Keratinocyte (primary cell): ENCODE results near the gene PIEZO1. TPM values are rescaled to one million over a fixed set of nuclear protein-coding genes. Genes with fewer than 3 reads are reported as not detected.

Source experiments
- DNase-seq: peaks from one replicate; pipeline ENCODE4 v3.0.0-alpha.2; 2011; ENCODE audit warnings: low read depth, missing footprints, low spot score
- FAIRE-seq: peaks from 2 replicates; lab custom pipeline; 2011; peaks lifted over from hg19 to GRCh38; lab: Jason Lieb, UNC
- H2AFZ ChIP-seq: 2 replicates; pipeline ENCODE4 v1.6.0; 2012; ENCODE audit warnings: low read length, control low read depth, inconsistent platforms; ENCODE audit not compliant: control insufficient read depth
- H3K27ac ChIP-seq: 2 replicates; pipeline ENCODE4 v1.5.1; 2011; ENCODE audit warnings: low read length; ENCODE audit not compliant: control insufficient read depth, insufficient read depth
- H3K27me3 ChIP-seq: 3 replicates; pipeline ENCODE4 v1.6.0; 2011; ENCODE audit warnings: low read length; ENCODE audit not compliant: control insufficient read depth, insufficient read depth; ENCODE audit errors: extremely low read depth
- H3K36me3 ChIP-seq, 2 experiments: 2 replicates in 1 of 2; 3 replicates in 1 of 2; pipeline ENCODE4 v1.5.1; 2011; ENCODE audit warnings: low read length in 2 of 2, mild to moderate bottlenecking in 1 of 2; ENCODE audit not compliant: control insufficient read depth in 2 of 2, insufficient read depth in 2 of 2; ENCODE audit errors: extremely low read depth in 1 of 2
- H3K4me1 ChIP-seq: 3 replicates; pipeline ENCODE4 v1.5.1; 2011; ENCODE audit warnings: low read length; ENCODE audit not compliant: control insufficient read depth, insufficient read depth; ENCODE audit errors: extremely low read depth
- H3K4me2 ChIP-seq: 3 replicates; pipeline ENCODE4 v1.6.0; 2011; ENCODE audit warnings: low read depth, low read length; ENCODE audit not compliant: control insufficient read depth, insufficient read depth; ENCODE audit errors: extremely low read depth
- H3K4me3 ChIP-seq, 3 experiments: fragments of 200-600 bp in 1 of 3; sonication (generic) in 1 of 3; 2 replicates in 2 of 3; 3 replicates in 1 of 3; pipeline ENCODE4 v1.5.1; 2011 to 2016; ENCODE audit warnings: low read length in 3 of 3, mild to moderate bottlenecking in 3 of 3, control low read depth in 2 of 3, inconsistent platforms in 1 of 3, low read depth in 1 of 3, mixed read lengths in 1 of 3, mixed run types in 1 of 3, moderate library complexity in 1 of 3; ENCODE audit not compliant: control insufficient read depth in 2 of 3, insufficient read depth in 2 of 3; ENCODE audit errors: extremely low read depth in 1 of 3
- H3K79me2 ChIP-seq: 2 replicates; pipeline ENCODE4 v1.6.0; 2012; ENCODE audit warnings: low read length; ENCODE audit not compliant: control insufficient read depth, insufficient read depth
- H3K9ac ChIP-seq: 3 replicates; pipeline ENCODE4 v1.6.0; 2011; ENCODE audit warnings: low read length; ENCODE audit not compliant: control insufficient read depth, insufficient read depth; ENCODE audit errors: extremely low read depth
- H3K9me1 ChIP-seq: 3 replicates; pipeline ENCODE4 v1.6.0; 2011; ENCODE audit warnings: low read length; ENCODE audit not compliant: control insufficient read depth, insufficient read depth; ENCODE audit errors: extremely low read depth
- H3K9me3 ChIP-seq: 2 replicates; pipeline ENCODE4 v1.5.1; 2012; ENCODE audit warnings: low read depth, low read length; ENCODE audit not compliant: control insufficient read depth
- H4K20me1 ChIP-seq: 3 replicates; pipeline ENCODE4 v1.6.0; 2011; ENCODE audit warnings: low read length; ENCODE audit not compliant: control insufficient read depth, insufficient read depth; ENCODE audit errors: extremely low read depth
- CTCF ChIP-seq, 3 experiments: IDR thresholded peaks in 1 of 3; conservative IDR thresholded peaks in 1 of 3; optimal IDR thresholded peaks in 1 of 3; 2 replicates in 2 of 3; 3 replicates in 1 of 3; pipeline versions ENCODE3 to v1.5.1; 2011; ENCODE audit warnings: low read length in 3 of 3, mild to moderate bottlenecking in 3 of 3, moderate library complexity in 2 of 3, control low read depth in 1 of 3, inconsistent platforms in 1 of 3; ENCODE audit not compliant: insufficient read depth in 2 of 3; ENCODE audit errors: extremely low read depth in 1 of 3
- EZH2 ChIP-seq: IDR thresholded peaks from one replicate; pipeline ENCODE4 v1.6.1; 2012; ENCODE audit warnings: inconsistent platforms, mild to moderate bottlenecking, low read length, moderate library complexity
- dilution Hi-C: fragments of 300-500 bp; cut with MboI; formaldehyde crosslinking; loops from one replicate; pipeline ENCODE4 v1.7.0; 2020; ENCODE audit warnings: low sequenced_read_pairs; ENCODE audit not compliant: extremely low pct_ligation_motif_present
- polyA plus RNA-seq, 5 experiments: library from polyadenylated mRNA; depleted of rRNA in 3 of 5; stranded (reverse) in 3 of 5; stranded (forward) in 1 of 5; unstranded in 1 of 5; fragments of >200 nt; gene quantifications; 1 replicate in 1 of 5; 2 replicates in 3 of 5; 3 replicates in 1 of 5; pipeline versions ENCODE4 v1.2.1 to v1.2.3, GENCODE V29; 2011 to 2012; ENCODE audit warnings: missing spikeins in 2 of 5, low read depth in 1 of 5, low replicate concordance in 1 of 5

Gene PIEZO1
- polyA plus RNA-seq, 1 donor (not counting 4 experiments of a cell fraction or from before 2014, with no cell fraction given) = 62.8 TPM

GRCh38 chr16:88720396-88720970 lies 64.5 kb downstream of the PIEZO1 start:
- DNase-seq = no peak
- Histone ChIP-seq H3K36me3 (peaks cover 63 to 66% of the 10 kb centered on the region in 2 experiments), H3K9me3 (no peaks in the 10 kb centered on the region), H4K20me1 (peaks cover 3% of the 10 kb centered on the region), H3K4me2 (no peak overlapping the region), H3K9ac (no peak overlapping the region), H3K9me1 (no peaks in the 10 kb centered on the region), H3K79me2 (no peaks in the 10 kb centered on the region), H3K27ac (no peak overlapping the region), H3K4me1 (no peaks in the 10 kb centered on the region), H2AFZ (no peak overlapping the region), H3K27me3 (no peaks in the 10 kb centered on the region), H3K4me3 (no peak overlapping the region)
- no peak for TF ChIP-seq CTCF (optimal IDR thresholded peaks at IDR 0.05 in 1 of 3, IDR thresholded peaks at IDR 0.05 in 1 of 3, conservative IDR thresholded peaks at IDR 0.05 in 1 of 3; ENCODE audit: extremely low read depth in 1 of 3, insufficient read depth in 2 of 3, low read length in 3 of 3)
- no peak for TF ChIP-seq EZH2
- dilution Hi-C loops = no loop called here
- FAIRE-seq = no peak

GRCh38 chr16:88719933-88720296 lies 65.1 kb downstream of the PIEZO1 start:
- Histone ChIP-seq H4K20me1 (peaks cover 3% of the 10 kb centered on the region), H2AFZ (no peak overlapping the region), H3K36me3 (peaks cover 64 to 66% of the 10 kb centered on the region in 2 experiments), H3K79me2 (no peaks in the 10 kb centered on the region), H3K27ac (no peak overlapping the region), H3K4me2 (no peak overlapping the region), H3K27me3 (no peaks in the 10 kb centered on the region), H3K4me3 (no peak overlapping the region), H3K9me3 (no peaks in the 10 kb centered on the region), H3K9ac (no peak overlapping the region), H3K4me1 (no peaks in the 10 kb centered on the region), H3K9me1 (no peaks in the 10 kb centered on the region)
- DNase-seq = no peak
- no peak for TF ChIP-seq EZH2
- TF ChIP-seq CTCF (optimal IDR thresholded peaks at IDR 0.05 in 1 of 3, IDR thresholded peaks at IDR 0.05 in 1 of 3, conservative IDR thresholded peaks at IDR 0.05 in 1 of 3; ENCODE audit: extremely low read depth in 1 of 3, insufficient read depth in 2 of 3, low read length in 3 of 3) = no peak
- dilution Hi-C loops = no loop called here
- FAIRE-seq = no peak
